Neural crest cell (in vitro differentiated cells): ENCODE results near the gene TIMM13. TPM values are rescaled to one million over a fixed set of nuclear protein-coding genes. Genes with fewer than 3 reads are reported as not detected.
A peak's percentile ranks its signal among the peaks of the same experiment; 100 is the strongest.

Experiments
- DNase-seq: peaks from one replicate; pipeline ENCODE4 v3.0.0; 2021; ENCODE audit warnings: low read depth, mixed read lengths, low spot score
- H3K27ac Mint-ChIP-seq: one replicate; pipeline ENCODE4 v1.8.0; 2021; ENCODE audit warnings: mild to moderate bottlenecking, mixed read lengths; ENCODE audit not compliant: unreplicated experiment
- H3K27me3 Mint-ChIP-seq: 2 replicates; pipeline ENCODE4 v1.8.0; 2021; ENCODE audit warnings: low read depth, mild to moderate bottlenecking, mixed read lengths
- H3K36me3 Mint-ChIP-seq: 2 replicates; pipeline ENCODE4 v1.8.0; 2021; ENCODE audit warnings: low read depth, mild to moderate bottlenecking, mixed read lengths
- H3K4me1 Mint-ChIP-seq: 2 replicates; pipeline ENCODE4 v1.8.0; 2021; ENCODE audit warnings: mixed read lengths
- H3K4me3 Mint-ChIP-seq: one replicate; pipeline ENCODE4 v1.8.0; 2021; ENCODE audit warnings: mild to moderate bottlenecking, mixed read lengths
- H3K9me3 Mint-ChIP-seq: 2 replicates; pipeline ENCODE4 v1.8.0; 2021; ENCODE audit warnings: mixed read lengths
- CTCF ChIP-seq: fragments of 200-600 bp; sonication (generic); conservative IDR thresholded peaks from 2 replicates; pipeline ENCODE4 v1.5.0; 2021; ENCODE audit warnings: antibody characterized with exemption, mild to moderate bottlenecking
- total RNA-seq: library from RNA; stranded (reverse); gene quantifications from 2 replicates; pipeline ENCODE4 v1.2.1, GENCODE V29; 2021

The TIMM13 gene
- total RNA-seq, 1 donor from 2014 or later, result 145 TPM

DNA sequence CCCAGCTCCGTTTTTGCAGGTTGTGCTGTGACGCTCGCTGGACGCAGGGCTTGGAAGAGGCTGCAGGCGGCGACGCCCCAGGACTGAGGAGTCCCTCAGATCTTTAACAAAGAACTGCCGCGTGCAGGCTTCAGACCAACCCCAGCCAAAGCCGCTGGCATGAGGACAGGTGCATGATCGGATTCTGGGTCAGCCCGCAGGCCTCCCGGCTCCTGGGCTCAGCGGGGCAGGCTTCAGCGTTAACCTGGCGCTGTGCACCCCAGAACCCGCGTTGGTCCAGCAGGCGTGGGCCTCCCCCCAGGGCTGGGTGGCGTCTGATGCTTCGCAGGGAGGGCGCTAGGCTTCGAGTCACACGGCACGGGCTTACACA, 920 bp upstream of the TIMM13 start:
- H3K4me3 Mint-ChIP-seq, result peak overlapping the region; percentile 97
- H3K27ac Mint-ChIP-seq, result peak overlapping the region; percentile 7
- peaks cover 6% of the 10 kb centered on the region for H3K27me3 Mint-ChIP-seq
- peaks cover 5% of the 10 kb centered on the region for H3K36me3 Mint-ChIP-seq
- DNase-seq, result no peak
- no peak for TF ChIP-seq CTCF
- H3K9me3 Mint-ChIP-seq, result no peaks in the 10 kb centered on the region
- H3K4me1 Mint-ChIP-seq, result peaks cover 16% of the 10 kb centered on the region

- no peaks in the 10 kb centered on the region for H3K9me3 Mint-ChIP-seq
- DNase-seq, result peak; percentile 50
- peak overlapping the region; percentile 98 for H3K27ac Mint-ChIP-seq
- peaks cover 5% of the 10 kb centered on the region for H3K36me3 Mint-ChIP-seq
- H3K27me3 Mint-ChIP-seq, result peaks cover 6% of the 10 kb centered on the region
- peak overlapping the region; percentile 97 for H3K4me3 Mint-ChIP-seq
- TF ChIP-seq CTCF, result no peak
- H3K4me1 Mint-ChIP-seq, result peaks cover 16% of the 10 kb centered on the region
Observed at GRCh38 chr19:2426611-2427428, 566 bp downstream of the TIMM13 start.

GRCh38 chr19:2425622-2426581, 1.5 kb downstream of the TIMM13 start:
- no peak for TF ChIP-seq CTCF
- H3K27ac Mint-ChIP-seq, result no peak overlapping the region
- H3K36me3 Mint-ChIP-seq, result peaks cover 5% of the 10 kb centered on the region
- peaks cover 6% of the 10 kb centered on the region for H3K27me3 Mint-ChIP-seq
- no peak for DNase-seq
- H3K9me3 Mint-ChIP-seq, result no peaks in the 10 kb centered on the region
- H3K4me1 Mint-ChIP-seq, result peaks cover 16% of the 10 kb centered on the region
- H3K4me3 Mint-ChIP-seq, result peak overlapping the region; percentile 97

DNA sequence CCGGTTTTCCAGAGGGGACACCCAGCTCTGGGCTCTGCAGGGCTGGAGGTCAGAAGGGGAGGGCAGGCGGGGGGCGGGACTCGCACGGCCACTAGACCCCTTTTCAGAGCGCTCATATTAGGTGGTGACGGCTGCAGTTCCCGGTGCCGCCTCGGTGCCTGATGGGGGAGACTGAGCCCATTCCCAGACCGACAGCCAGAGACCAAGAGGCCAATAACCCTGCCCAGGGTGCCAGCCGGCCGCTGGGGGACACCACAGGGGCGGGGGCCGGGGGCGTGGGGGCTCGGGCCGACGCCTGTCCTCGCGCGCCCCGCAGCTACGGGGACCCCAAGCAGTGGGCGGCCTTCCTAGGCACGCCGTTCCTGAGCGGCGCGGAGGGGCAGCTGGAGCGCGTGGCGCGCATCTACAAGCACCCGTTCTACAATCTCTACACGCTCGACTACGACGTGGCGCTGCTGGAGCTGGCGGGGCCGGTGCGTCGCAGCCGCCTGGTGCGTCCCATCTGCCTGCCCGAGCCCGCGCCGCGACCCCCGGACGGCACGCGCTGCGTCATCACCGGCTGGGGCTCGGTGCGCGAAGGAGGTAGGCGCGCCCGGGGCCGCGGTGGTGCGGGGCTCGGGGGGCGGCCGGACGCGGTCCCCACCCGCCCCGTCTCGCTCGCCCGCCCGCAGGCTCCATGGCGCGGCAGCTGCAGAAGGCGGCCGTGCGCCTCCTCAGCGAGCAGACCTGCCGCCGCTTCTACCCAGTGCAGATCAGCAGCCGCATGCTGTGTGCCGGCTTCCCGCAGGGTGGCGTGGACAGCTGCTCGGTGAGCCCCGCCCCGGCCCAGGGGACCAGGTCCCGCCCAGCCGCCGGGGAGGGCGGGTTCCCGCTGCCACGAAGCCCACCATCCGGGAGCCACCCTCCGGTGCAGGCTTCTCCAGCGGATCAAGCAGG, 2.4 kb downstream of the TIMM13 start:
- Mint-ChIP-seq H3K36me3 (peaks cover 5% of the 10 kb centered on the region), H3K9me3 (no peaks in the 10 kb centered on the region), H3K27ac (no peak overlapping the region), H3K4me3 (peak overlapping the region; percentile 77), H3K27me3 (peaks cover 6% of the 10 kb centered on the region), H3K4me1 (peaks cover 16% of the 10 kb centered on the region)
- peak; percentile 72 for DNase-seq
- peak; percentile 48 for TF ChIP-seq CTCF
